GM18505 (cell line): ENCODE data around the gene NPAS3.
A peak's percentile ranks its signal among the peaks of the same experiment; 100 is the strongest.

ENCODE experiments used
- ATAC-seq: cut with Tn5 transposase; IDR thresholded peaks from one replicate; pipeline ENCODE4 v1.9.1; 2021; ENCODE audit not compliant: unreplicated experiment
- POLR2A ChIP-seq: IDR thresholded peaks from 4 replicates; pipeline ENCODE4 v1.6.1; 2011; ENCODE audit warnings: borderline replicate concordance; ENCODE audit not compliant: insufficient read depth, insufficient read length; ENCODE audit errors: extremely low read depth

NPAS3 gene

DNA sequence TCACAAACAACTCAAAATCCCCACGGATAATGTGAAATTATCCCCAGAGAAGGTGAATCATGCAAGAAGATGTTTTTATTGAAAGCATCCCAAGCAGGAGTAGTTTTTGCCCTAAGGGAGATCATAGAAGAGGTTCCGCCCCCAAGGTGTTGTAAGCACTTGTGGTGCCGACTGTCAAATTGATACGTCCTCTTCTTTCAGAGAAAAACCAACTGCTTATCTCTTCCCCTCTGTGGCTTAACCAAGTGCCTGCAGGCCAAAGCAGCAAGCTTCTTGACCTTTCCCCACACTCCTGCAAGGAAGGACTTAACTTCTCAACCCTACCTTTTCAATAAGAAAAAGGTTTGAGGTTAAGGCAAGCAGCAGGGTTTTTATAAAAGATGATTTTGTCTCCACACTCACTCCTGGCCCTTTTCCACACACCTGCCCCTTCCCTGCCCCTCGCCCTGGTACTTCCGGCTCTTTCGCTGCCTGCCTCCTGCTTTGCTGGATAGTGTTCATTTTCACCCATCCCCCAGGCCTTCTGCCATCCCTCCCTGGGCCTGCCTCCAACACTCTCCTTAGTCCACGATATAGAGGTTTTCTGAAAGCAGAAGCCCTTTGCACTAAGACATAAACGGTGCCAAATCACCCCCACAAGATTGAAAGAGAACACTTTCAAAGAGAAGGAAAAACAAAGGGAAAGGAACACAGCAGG, 897.7 kb downstream of the NPAS3 start:
- TF ChIP-seq POLR2A: no peak
- ATAC-seq: no peak

- no peak for ATAC-seq
- no peak for TF ChIP-seq POLR2A
Observed at GRCh38 chr14:33836900-33837577, 898.4 kb downstream of the NPAS3 start.

DNA sequence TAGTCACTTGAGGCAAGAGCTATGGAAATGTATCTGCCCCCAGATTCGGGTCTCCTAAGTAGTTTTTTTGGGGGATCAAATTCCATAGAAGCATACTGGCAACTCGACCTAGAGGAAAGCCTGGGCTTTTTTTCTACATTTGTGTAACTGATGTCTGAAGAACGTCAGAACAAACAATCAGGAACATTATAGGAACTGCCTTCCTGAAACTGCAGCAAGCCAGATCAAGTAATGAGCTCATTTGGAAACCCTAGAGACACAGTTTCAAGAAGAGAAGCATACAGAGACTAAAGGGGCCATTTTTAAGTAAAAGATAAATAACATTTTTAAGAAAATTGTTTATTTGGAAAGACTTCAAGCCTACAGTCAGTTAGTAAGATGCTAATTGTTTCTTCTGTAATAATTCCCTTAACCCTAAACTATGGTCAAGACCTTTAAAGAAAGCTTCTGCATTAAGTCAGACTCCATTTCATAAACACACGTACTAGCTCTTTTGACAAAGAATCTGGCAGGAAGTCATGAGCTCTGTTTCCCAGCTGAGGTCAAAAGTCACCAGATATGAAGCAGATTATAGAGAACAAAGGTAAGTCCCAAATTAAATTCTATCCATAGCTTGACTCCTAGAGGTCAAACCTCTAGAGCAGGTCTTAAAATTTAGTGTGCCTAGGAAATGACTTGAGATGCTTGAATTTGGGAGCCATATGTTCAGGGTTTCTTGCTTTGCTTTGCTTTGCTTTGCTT, 899.4 kb downstream of the NPAS3 start:
- TF ChIP-seq POLR2A: no peak

DNA sequence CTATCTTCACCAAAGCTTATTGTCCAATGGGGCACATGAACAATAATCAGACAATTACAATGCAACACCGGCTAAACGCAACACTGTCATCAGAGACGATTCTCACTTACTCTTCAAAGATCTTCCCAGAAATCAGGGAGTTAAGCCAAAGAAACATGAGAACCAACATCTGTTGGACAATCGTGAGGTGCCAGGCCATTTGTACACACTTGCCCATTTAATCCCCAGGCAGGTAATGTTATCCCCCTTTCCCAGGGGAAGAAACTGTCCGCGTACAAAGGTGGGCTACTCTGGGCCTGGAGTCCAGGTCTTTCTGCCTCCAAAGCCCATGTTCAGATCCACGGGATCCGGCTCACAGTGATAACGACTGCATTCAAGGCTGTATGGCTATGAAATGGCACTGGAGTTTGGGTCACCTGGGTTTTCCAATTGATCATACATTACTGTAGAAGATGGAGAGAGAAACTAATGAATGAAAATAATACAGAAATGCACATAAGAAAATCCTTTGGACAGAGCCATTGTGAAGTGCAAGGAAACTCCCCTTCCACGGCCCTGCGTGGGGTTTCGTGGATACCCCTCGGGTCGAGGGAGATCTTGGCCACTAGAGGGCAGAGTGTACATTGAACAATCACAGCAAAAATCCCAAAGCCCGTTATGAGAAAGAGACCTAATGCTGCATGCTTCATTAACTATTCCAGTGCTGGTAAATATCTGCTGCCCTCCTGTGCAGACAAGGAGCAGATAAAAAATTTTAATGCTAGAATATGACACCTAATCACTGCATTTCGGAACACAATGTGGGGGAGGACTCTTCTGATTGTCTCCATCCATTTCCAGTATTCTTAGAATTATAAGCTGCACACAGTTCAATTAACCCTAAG, 900.8 kb downstream of the NPAS3 start:
- TF ChIP-seq POLR2A: no peak
- peak; percentile 52 for ATAC-seq

More for the DNA sequence above, 899.4 kb downstream of the NPAS3 start:
- no peak for ATAC-seq

DNA sequence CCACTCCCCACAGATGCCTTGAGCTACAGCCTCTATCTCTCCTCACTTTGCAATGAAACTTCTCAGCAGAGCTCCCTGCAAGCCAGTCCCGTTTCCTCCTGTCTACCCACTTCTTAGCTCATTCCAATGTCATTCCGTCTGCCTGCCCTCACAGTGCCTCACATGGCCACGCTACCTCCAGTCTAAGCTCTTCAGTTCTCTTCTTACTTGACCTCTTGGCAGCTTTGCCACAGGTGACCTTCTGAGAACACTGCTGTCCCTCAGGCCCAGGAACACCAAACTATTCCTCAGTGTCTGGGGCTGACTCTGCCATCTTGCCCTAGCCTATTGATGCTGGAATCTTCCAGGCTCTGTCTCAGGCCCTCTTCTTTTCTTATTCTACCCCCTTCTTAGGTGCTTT, 902.1 kb downstream of the NPAS3 start:
- ATAC-seq: no peak
- no peak for TF ChIP-seq POLR2A

DNA sequence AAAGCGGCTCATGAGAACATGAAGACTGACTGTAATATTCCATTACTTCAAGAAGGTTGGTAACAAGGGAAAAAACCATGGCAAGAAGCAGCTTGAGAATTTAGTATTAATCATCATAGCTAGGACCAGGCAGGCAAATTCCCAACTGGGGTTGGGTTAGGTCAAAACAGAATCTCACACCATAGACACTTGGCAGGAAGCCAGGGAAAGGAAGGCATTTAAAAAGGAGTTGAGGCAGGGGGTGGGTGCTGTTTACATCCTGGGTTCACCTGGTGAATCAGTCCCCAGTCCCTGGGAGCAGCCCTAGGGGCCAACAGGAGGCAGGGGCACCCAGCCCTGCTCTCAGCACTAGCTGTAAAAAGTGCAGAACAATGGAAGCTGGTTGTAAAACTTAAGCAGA, 903.6 kb downstream of the NPAS3 start:
- no peak for TF ChIP-seq POLR2A
- ATAC-seq: no peak

DNA sequence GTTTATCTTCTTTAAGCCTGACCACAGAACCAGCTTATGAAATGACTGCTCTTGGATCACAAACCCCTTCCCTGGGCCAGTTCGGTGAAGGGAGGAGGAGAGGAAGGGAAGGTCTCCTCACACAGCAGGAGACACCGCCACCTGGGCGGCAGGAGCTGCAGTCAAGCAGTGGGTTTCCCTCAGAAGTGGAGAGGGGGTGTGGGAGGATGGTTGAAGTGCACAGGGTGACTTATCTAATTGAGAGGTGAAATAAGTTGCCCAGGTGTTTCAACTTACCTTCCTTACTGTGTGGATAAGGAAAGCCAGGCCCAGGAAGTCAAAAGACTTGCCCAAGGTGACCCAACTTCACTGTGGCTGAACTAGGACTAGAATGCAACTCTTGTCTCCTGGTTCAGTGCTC, 905.4 kb downstream of the NPAS3 start:
- no peak for TF ChIP-seq POLR2A
- no peak for ATAC-seq

GRCh38 chr14:33846100-33846824, 907.6 kb downstream of the NPAS3 start:
- no peak for TF ChIP-seq POLR2A
- no peak for ATAC-seq

- no peak for ATAC-seq
Observed at GRCh38 chr14:33847066-33847465, 908.4 kb downstream of the NPAS3 start.

DNA sequence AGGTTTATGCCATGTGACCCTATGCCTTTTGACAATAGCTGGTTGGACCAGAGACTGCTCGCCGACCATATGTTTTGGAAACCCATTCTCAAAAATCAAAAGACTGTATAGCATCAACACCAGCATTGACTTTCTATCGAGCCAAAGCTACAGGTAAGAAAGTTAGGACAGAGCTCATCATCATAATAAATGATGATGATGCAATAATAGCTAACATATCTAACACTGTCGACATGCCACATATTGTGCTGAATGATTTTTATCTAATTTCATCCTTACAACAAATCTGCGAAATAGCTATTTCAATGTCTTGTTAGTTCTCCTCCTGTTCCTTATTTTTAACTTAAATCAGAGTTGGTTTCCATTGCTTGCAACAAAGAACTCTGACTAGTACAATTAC, 909.3 kb downstream of the NPAS3 start:
- ATAC-seq: no peak

More at GRCh38 chr14:33847066-33847465, 908.4 kb downstream of the NPAS3 start:
- TF ChIP-seq POLR2A: no peak

GRCh38 chr14:33848706-33849454, 910.2 kb downstream of the NPAS3 start:
- TF ChIP-seq POLR2A: no peak
- no peak for ATAC-seq

More for the DNA sequence above, 909.3 kb downstream of the NPAS3 start:
- no peak for TF ChIP-seq POLR2A

- no peak for TF ChIP-seq POLR2A
- ATAC-seq: no peak
Observed at GRCh38 chr14:33849455-33849801, 910.7 kb downstream of the NPAS3 start.
